Loucy (cell line): ENCODE measurements around the gene SLC12A2.
A peak's percentile ranks its signal among the peaks of the same experiment; 100 is the strongest.

Experiments
- H2AFZ ChIP-seq: fragments of 200-600 bp; sonication (generic); 2 replicates; pipeline ENCODE4 v1.6.0; 2016; ENCODE audit warnings: antibody characterized with exemption, mild to moderate bottlenecking, low read length, moderate library complexity
- H3F3A ChIP-seq: fragments of 200-600 bp; 2 replicates; pipeline ENCODE4 v1.6.0; 2016; ENCODE audit warnings: antibody characterized with exemption, low read depth, mild to moderate bottlenecking
- H3K27me3 ChIP-seq: fragments of 200-600 bp; sonication (generic); 2 replicates; pipeline ENCODE4 v1.6.1; 2014; ENCODE audit warnings: low read length, mild to moderate bottlenecking; ENCODE audit not compliant: insufficient read depth, poor library complexity, severe bottlenecking
- H3K36me3 ChIP-seq: fragments of 200-600 bp; sonication (generic); 2 replicates; pipeline ENCODE4 v1.6.1; 2016; ENCODE audit warnings: low read length; ENCODE audit not compliant: insufficient read depth
- H3K4me1 ChIP-seq: fragments of 200-600 bp; sonication (generic); 2 replicates; pipeline ENCODE4 v1.5.1; 2014; ENCODE audit warnings: low read length, mild to moderate bottlenecking; ENCODE audit not compliant: insufficient read depth, poor library complexity, severe bottlenecking
- H3K4me2 ChIP-seq: fragments of 200-600 bp; sonication (generic); 2 replicates; pipeline ENCODE4 v1.6.0; 2014; ENCODE audit warnings: antibody characterized with exemption, low read length, low read depth, mild to moderate bottlenecking; ENCODE audit not compliant: poor library complexity, severe bottlenecking
- H3K4me3 ChIP-seq: fragments of 200-600 bp; sonication (generic); 2 replicates; pipeline ENCODE4 v1.5.1; 2014; ENCODE audit warnings: low read length, mild to moderate bottlenecking, mixed read lengths; ENCODE audit not compliant: poor library complexity, severe bottlenecking
- H3K79me2 ChIP-seq: fragments of 200-600 bp; sonication (generic); 2 replicates; pipeline ENCODE4 v1.6.1; 2014; ENCODE audit warnings: low read length; ENCODE audit not compliant: insufficient read depth
- H3K9ac ChIP-seq: fragments of 200-600 bp; sonication (generic); 2 replicates; pipeline ENCODE4 v1.6.0; 2014; ENCODE audit warnings: mild to moderate bottlenecking, low read depth, low read length, moderate library complexity; ENCODE audit not compliant: poor library complexity, severe bottlenecking
- H3K9me2 ChIP-seq: fragments of 200-600 bp; sonication (generic); replicated peaks from 2 replicates; pipeline ENCODE4 v1.6.1; 2016; ENCODE audit warnings: low read depth, low read length, mixed read lengths
- H3K9me3 ChIP-seq: fragments of 200-600 bp; sonication (generic); 2 replicates; pipeline ENCODE4 v1.6.1; 2014; ENCODE audit warnings: mild to moderate bottlenecking, antibody characterized with exemption, low read length, low read depth; ENCODE audit not compliant: insufficient read depth
- H4K20me1 ChIP-seq: fragments of 200-600 bp; sonication (generic); 2 replicates; pipeline ENCODE4 v1.6.0; 2014; ENCODE audit warnings: antibody characterized with exemption, low read length, mild to moderate bottlenecking; ENCODE audit not compliant: insufficient read depth, poor library complexity, severe bottlenecking
- EZH2phosphoT487 ChIP-seq: fragments of 200-600 bp; IDR thresholded peaks from 2 replicates; pipeline ENCODE4 v1.6.1; 2018; ENCODE audit warnings: antibody characterized with exemption, mild to moderate bottlenecking, moderate library complexity, borderline replicate concordance
- TF ChIP-seq, protein P1 (sequence below): fragments of 200-600 bp; sonication (generic); conservative IDR thresholded peaks from 2 replicates; pipeline ENCODE4 v1.5.1; 2014; ENCODE audit warnings: mild to moderate bottlenecking, antibody characterized with exemption, low read length

Gene SLC12A2

DNA sequence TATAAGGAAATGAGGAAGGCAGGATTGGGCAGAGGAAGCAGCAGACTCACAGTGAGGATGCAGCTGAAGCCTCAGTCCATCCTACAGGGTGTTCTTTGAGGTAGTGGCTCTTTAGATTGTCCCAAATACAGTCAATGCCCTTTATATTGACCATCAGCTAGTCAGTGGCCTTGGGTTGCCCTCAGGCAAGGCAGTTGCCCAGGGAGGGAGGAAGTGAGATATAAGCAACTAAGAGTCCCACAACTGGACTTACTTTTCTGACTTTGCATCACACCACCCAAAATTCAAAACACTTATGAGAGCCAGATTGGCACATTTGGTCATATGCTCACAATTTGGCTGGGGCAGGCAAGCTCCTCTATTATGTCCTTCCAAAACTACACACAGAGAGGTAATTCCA, 9.4 kb upstream of the SLC12A2 start:
- H3K4me2 ChIP-seq: no peak overlapping the region
- H3F3A ChIP-seq: no peaks in the 10 kb centered on the region

DNA sequence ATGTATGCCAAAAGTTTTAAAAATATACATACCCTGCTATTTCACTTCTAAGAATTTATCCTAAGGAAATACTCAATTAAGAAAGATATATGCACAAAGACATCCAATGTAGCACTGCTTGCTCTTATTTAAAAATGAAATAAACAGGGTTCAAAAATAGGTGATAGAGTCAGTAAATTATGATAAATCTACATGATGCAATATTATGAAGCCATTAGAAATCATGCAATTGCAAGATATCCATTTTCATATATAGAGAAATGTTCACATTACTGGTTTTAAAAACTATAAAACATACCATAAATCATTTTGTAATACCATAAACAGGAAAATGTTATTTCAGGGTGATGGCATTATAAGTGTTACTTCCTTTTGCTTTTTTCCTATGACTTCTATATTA, 8.6 kb upstream of the SLC12A2 start:
- no peaks in the 10 kb centered on the region for H3K27me3 ChIP-seq
- H4K20me1 ChIP-seq: no peaks in the 10 kb centered on the region
- H2AFZ ChIP-seq: no peak overlapping the region
- H3K79me2 ChIP-seq: no peaks in the 10 kb centered on the region
- H3K9me2 ChIP-seq: no peaks in the 10 kb centered on the region
- H3K4me1 ChIP-seq: no peaks in the 10 kb centered on the region
- no peaks in the 10 kb centered on the region for H3K9me3 ChIP-seq
- no peak for TF ChIP-seq EZH2phosphoT487
- no peaks in the 10 kb centered on the region for H3K36me3 ChIP-seq
- H3F3A ChIP-seq: no peaks in the 10 kb centered on the region
- H3K9ac ChIP-seq: no peak overlapping the region
- H3K4me2 ChIP-seq: no peak overlapping the region
- H3K4me3 ChIP-seq: no peak overlapping the region

More for the DNA sequence above, 9.4 kb upstream of the SLC12A2 start:
- Histone ChIP-seq H3K9me3 (no peaks in the 10 kb centered on the region), H3K4me3 (no peak overlapping the region), H3K9me2 (no peaks in the 10 kb centered on the region), H3K4me1 (no peaks in the 10 kb centered on the region), H3K79me2 (no peaks in the 10 kb centered on the region), H4K20me1 (no peaks in the 10 kb centered on the region), H3K9ac (no peak overlapping the region), H2AFZ (no peak overlapping the region), H3K27me3 (no peaks in the 10 kb centered on the region), H3K36me3 (no peaks in the 10 kb centered on the region)
- no peak for TF ChIP-seq EZH2phosphoT487
- TF ChIP-seq, protein P1, sequence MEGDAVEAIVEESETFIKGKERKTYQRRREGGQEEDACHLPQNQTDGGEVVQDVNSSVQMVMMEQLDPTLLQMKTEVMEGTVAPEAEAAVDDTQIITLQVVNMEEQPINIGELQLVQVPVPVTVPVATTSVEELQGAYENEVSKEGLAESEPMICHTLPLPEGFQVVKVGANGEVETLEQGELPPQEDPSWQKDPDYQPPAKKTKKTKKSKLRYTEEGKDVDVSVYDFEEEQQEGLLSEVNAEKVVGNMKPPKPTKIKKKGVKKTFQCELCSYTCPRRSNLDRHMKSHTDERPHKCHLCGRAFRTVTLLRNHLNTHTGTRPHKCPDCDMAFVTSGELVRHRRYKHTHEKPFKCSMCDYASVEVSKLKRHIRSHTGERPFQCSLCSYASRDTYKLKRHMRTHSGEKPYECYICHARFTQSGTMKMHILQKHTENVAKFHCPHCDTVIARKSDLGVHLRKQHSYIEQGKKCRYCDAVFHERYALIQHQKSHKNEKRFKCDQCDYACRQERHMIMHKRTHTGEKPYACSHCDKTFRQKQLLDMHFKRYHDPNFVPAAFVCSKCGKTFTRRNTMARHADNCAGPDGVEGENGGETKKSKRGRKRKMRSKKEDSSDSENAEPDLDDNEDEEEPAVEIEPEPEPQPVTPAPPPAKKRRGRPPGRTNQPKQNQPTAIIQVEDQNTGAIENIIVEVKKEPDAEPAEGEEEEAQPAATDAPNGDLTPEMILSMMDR: no peak

DNA sequence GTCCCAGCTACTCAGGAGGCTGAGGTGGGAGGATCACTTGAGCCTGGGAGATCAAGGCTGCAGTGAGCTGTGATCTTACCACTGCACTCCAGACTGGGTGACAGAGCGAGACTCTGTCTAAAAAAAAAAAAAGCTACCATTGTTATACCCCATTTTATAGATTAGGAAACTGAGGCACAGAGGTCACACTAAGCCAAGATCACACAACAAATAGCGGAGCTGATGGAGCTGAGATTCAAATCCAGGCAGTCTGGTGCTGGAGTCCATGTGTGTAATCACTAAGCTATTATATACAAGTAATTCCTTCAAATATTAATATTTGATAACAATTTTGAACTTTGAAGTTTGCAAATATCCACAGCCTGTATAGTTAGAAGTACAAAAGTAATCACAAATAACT, 6.0 kb upstream of the SLC12A2 start:
- Histone ChIP-seq H3K9ac (no peak overlapping the region), H3K9me3 (no peaks in the 10 kb centered on the region), H3F3A (no peaks in the 10 kb centered on the region), H3K4me3 (no peak overlapping the region), H3K4me1 (peaks cover 7% of the 10 kb centered on the region), H3K79me2 (no peaks in the 10 kb centered on the region), H3K27me3 (no peaks in the 10 kb centered on the region), H4K20me1 (no peaks in the 10 kb centered on the region), H2AFZ (no peak overlapping the region), H3K4me2 (no peak overlapping the region), H3K36me3 (no peaks in the 10 kb centered on the region), H3K9me2 (no peaks in the 10 kb centered on the region)
- TF ChIP-seq EZH2phosphoT487: no peak
- TF ChIP-seq, protein P1: no peak

DNA sequence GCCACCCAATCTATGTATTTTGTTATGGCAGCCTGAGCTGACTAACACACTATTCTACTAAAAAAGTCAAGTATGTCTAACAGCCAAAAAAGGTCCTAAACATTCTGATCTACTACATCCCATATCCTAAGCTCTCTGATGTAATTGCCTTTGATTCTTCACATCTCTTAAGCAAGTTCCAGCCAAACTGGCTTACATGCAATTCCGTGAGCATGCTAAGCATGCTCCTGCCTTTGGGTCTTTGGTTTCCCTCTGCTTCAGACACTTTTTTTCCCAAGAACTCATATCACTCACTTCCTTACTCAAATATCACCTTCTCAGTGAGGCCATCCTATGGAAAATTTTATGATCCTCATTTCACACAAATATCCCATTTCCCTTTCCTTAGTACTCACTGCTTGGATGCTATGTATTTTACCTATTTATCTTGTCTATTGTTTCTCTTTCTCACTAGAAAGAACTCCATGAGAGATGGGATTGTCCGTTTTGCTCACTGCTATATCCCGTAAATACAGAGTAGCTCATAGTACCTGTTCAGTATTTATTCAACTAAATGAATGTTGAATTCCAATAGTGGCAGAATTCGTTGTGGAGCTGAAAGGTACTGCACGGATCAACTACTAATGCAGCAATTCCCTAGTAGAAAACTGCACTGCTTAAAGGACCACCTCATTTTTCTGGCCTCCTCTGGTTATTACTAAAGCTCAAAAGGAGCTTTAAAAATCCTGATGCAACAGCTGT, 2.3 kb upstream of the SLC12A2 start:
- H3K4me2 ChIP-seq: peak overlapping the region; percentile 70
- H3K9me2 ChIP-seq: no peaks in the 10 kb centered on the region
- no peaks in the 10 kb centered on the region for H3K9me3 ChIP-seq
- peaks cover 13% of the 10 kb centered on the region for H3K79me2 ChIP-seq
- no peak overlapping the region for H2AFZ ChIP-seq
- peaks cover 9% of the 10 kb centered on the region for H4K20me1 ChIP-seq
- H3F3A ChIP-seq: no peaks in the 10 kb centered on the region
- no peak for TF ChIP-seq EZH2phosphoT487
- no peaks in the 10 kb centered on the region for H3K36me3 ChIP-seq
- peaks cover 18% of the 10 kb centered on the region for H3K4me1 ChIP-seq
- peak overlapping the region; percentile 77 for H3K4me3 ChIP-seq
- H3K27me3 ChIP-seq: no peaks in the 10 kb centered on the region
- H3K9ac ChIP-seq: peak overlapping the region; percentile 22
